ENCODE results near the gene DOCK4.

GRCh38 chr7:112176693-112177415, 29.3 kb downstream of the DOCK4 start:
- TF ChIP-seq TAF1 (IDR thresholded peaks at IDR 0.05; ENCODE audit: low read depth) (no peak), NFIC (IDR thresholded peaks at IDR 0.05) (no peak), FOXM1 (IDR thresholded peaks at IDR 0.05; ENCODE audit: borderline replicate concordance, low read depth) (no peak)
- TF ChIP-seq, protein P1, sequence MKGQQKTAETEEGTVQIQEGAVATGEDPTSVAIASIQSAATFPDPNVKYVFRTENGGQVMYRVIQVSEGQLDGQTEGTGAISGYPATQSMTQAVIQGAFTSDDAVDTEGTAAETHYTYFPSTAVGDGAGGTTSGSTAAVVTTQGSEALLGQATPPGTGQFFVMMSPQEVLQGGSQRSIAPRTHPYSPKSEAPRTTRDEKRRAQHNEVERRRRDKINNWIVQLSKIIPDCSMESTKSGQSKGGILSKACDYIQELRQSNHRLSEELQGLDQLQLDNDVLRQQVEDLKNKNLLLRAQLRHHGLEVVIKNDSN (IDR thresholded peaks at IDR 0.05): no peak
